ACC112 (cell line): Measurements from ENCODE around the gene PDIA4.
"Not testable (repeated sequence)": the region's sequence is repeated elsewhere in the genome, so short reads cannot be mapped to it uniquely, and the experiment has no call there.

Experiments used
- H2AFZ ChIP-seq: fragments of 200-600 bp; sonication (generic); one replicate; pipeline ENCODE4 v1.6.0; 2017; ENCODE audit warnings: antibody characterized with exemption, low read length; ENCODE audit not compliant: unreplicated experiment
- H3K27ac ChIP-seq: fragments of 200-600 bp; sonication (generic); 2 replicates; pipeline ENCODE4 v1.5.1; 2014; ENCODE audit warnings: low read depth, mild to moderate bottlenecking, antibody characterized with exemption, low read length, moderate library complexity
- H3K27me3 ChIP-seq: fragments of 200-600 bp; sonication (generic); 2 replicates; pipeline ENCODE4 v1.6.1; 2014; ENCODE audit warnings: mild to moderate bottlenecking, antibody characterized with exemption, low read length, moderate library complexity, mixed read lengths; ENCODE audit not compliant: insufficient read depth
- H3K36me3 ChIP-seq: fragments of 200-600 bp; sonication (generic); 2 replicates; pipeline ENCODE4 v1.6.1; 2016; ENCODE audit warnings: mild to moderate bottlenecking, antibody characterized with exemption, low read length, moderate library complexity, mixed read lengths; ENCODE audit not compliant: insufficient read depth
- H3K4me1 ChIP-seq: fragments of 200-600 bp; sonication (generic); one replicate; pipeline ENCODE4 v1.6.1; 2016; ENCODE audit warnings: low read length, mixed read lengths; ENCODE audit not compliant: insufficient read depth, unreplicated experiment, control insufficient read depth
- H3K4me3 ChIP-seq: fragments of 200-600 bp; sonication (generic); 2 replicates; pipeline ENCODE4 v1.5.1; 2014; ENCODE audit warnings: mild to moderate bottlenecking, low read depth, low read length
- H3K79me2 ChIP-seq: fragments of 200-600 bp; sonication (generic); one replicate; pipeline ENCODE4 v1.6.0; 2016; ENCODE audit warnings: low read length; ENCODE audit not compliant: control insufficient read depth, unreplicated experiment, insufficient read depth

Gene PDIA4

DNA sequence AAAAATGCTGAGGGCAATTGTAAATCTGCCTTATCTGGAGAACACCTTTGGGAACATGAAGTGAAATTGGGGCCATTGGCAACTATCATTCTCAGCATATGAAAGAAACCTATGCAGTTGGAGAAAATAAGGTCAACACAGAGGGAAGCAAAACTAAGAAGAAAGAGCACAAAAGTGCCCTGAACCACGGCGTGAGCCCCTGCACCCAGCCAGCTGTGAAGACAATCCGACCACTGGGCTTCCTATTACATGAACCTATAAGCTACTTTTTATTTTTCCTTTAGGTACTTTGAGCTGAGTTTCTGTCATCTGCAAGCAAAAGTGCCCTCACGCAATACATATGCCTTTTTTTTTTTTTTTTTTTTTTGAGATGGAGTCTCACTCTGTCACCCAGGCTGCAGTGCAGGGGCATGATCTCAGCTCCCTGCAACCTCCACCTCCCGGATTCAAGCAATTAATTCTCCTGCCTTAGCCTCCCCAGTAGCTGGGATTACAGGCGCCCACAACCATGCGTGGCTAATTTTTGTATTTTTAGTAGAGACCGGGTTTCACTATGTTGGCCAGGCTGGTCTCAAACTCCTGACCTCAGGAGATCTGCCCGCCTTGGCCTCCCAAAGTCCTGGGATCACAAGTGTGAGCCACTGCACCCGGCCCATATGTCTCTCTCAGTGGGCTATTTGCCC is 34.1 kb upstream of the PDIA4 start:
- H3K27ac ChIP-seq, H3K79me2 ChIP-seq, H2AFZ ChIP-seq, H3K4me1 ChIP-seq, H3K4me3 ChIP-seq, H3K27me3 ChIP-seq, H3K36me3 ChIP-seq: not testable (repeated sequence)

DNA sequence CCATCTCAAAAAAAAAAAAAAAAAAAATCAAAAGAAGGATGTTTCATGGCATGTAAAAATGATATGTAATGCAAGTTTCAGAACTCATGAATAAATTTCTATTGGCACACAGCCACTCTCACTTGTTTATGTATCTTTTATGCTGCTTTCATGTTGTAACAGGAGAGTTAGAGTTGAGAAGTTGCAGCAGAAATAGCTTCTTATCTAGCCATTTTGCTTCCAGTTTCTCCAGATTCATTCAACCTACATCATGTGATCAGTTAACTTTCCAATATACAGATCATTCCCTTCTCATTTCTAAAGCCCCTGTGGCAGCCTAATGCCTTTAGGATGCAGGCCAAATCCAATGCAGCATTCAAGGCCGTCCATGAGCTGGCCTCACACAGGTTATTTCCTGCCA is 31.9 kb upstream of the PDIA4 start:
- H3K4me1 ChIP-seq = no peaks in the 10 kb centered on the region
- no peaks in the 10 kb centered on the region for H3K27me3 ChIP-seq
- H3K36me3 ChIP-seq = no peaks in the 10 kb centered on the region
- no peak overlapping the region for H3K4me3 ChIP-seq
- H3K27ac ChIP-seq = no peak overlapping the region
- no peak overlapping the region for H2AFZ ChIP-seq
- H3K79me2 ChIP-seq = peaks cover 2% of the 10 kb centered on the region

DNA sequence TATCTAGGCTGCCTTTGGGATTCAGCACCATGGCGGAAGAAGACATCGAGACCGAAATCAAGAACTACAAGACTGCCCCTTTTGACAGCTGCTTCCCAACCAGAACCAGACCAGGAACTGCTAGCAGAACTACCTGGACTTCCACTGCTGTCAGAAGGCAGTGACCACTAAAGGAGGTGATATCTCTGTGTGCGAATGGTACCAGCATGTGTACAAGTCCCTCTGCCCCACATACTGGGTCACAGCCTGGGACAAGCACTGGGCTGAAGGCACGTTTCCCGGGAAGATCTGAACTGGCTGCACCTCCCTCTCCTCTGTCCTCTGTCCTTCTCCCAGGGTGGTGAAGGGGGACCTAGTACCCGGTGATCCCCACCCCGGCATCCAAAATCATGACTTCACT is 25.6 kb upstream of the PDIA4 start:
- no peaks in the 10 kb centered on the region for H3K79me2 ChIP-seq
- no peak overlapping the region for H2AFZ ChIP-seq
- no peaks in the 10 kb centered on the region for H3K4me1 ChIP-seq
- H3K27ac ChIP-seq = no peak overlapping the region
- no peaks in the 10 kb centered on the region for H3K36me3 ChIP-seq
- H3K4me3 ChIP-seq = no peak overlapping the region
- no peaks in the 10 kb centered on the region for H3K27me3 ChIP-seq

DNA sequence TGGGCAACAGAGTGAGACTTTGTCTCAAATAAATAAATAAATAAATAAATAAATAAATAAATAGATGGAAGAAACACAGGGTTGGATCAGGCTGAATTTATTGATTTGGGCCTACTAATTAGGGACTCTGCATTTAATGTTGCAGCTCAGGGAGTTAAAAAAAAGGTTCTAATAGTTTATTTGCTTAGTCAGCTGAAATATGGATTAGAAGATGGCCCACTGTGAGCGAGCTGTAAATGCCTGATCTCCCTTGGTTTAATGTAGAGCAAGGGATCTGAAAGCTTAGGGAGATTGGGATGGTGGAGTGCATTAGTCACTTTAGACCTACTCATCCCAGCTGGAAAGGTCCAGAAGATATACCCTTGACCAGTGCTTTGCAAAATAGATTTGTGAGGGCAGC is 25.1 kb upstream of the PDIA4 start:
- no peaks in the 10 kb centered on the region for H3K79me2 ChIP-seq
- H2AFZ ChIP-seq = no peak overlapping the region
- H3K36me3 ChIP-seq = no peaks in the 10 kb centered on the region
- no peaks in the 10 kb centered on the region for H3K4me1 ChIP-seq
- H3K27ac ChIP-seq = no peak overlapping the region
- no peak overlapping the region for H3K4me3 ChIP-seq
- no peaks in the 10 kb centered on the region for H3K27me3 ChIP-seq

DNA sequence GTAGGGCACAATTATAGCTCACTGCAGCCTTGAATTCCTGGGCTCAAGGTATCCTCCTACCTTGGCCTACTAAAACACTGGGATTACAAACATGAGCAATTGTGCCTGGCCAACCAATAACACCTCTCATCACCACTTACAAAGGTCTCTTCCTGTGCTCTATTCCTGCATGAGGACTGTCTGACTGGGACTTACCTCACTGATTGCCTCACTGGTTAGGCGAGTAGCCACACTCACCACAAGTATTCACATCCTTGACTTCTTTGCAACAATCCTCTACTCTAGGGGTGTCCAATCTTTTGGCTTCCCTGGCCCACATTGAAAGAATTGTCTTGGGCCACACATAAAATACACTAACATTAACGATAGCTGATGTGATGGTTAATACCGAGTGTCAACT is 22.6 kb upstream of the PDIA4 start:
- Histone ChIP-seq H3K27ac (no peak overlapping the region), H3K4me3 (no peak overlapping the region), H3K4me1 (no peaks in the 10 kb centered on the region), H3K36me3 (no peaks in the 10 kb centered on the region), H3K79me2 (no peaks in the 10 kb centered on the region), H2AFZ (no peak overlapping the region), H3K27me3 (no peaks in the 10 kb centered on the region)

DNA sequence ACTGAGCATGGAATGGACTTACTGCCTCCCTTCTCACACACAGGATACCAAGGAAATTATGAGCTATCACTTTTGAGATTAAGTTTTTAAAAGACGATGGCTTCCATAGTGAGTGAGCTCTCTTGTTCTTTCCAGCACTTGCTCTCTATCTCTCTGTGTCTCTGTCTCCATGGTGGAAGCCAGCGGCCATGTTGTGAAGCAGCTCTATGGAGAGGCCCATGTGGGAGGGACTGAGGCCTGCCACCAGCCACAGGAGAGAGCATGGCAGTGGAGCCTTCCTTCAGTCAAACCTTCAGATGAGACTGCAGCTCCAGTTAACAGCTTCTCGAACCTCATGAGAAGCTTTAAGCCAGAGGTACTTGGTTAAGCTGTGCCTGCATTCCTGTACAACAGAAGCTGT is 20.5 kb upstream of the PDIA4 start:
- no peak overlapping the region for H2AFZ ChIP-seq
- H3K36me3 ChIP-seq = no peaks in the 10 kb centered on the region
- peaks cover 5% of the 10 kb centered on the region for H3K4me1 ChIP-seq
- H3K27ac ChIP-seq = no peak overlapping the region
- no peaks in the 10 kb centered on the region for H3K27me3 ChIP-seq
- no peaks in the 10 kb centered on the region for H3K79me2 ChIP-seq
- no peak overlapping the region for H3K4me3 ChIP-seq

DNA sequence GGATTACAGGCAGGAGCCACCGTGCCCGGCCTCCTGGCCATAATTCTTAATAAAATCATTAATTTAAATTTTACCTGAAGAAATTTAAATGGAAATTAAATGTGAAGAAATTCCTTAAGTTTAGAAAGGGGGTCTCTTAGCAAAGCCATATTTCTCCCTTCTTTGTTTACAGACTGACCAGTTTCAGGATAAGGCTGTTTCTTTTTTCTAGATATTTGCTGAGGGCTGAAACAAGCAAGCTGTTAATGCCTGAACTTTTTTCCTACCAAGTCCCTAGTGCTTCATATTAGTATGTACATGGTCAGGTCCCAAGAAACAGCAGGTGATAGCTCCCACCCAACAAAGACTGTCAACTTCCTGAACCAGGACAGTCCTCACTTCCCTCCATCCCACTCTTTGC is 18.1 kb upstream of the PDIA4 start:
- Histone ChIP-seq H3K79me2 (no peaks in the 10 kb centered on the region), H3K36me3 (no peaks in the 10 kb centered on the region), H3K27me3 (no peaks in the 10 kb centered on the region), H3K27ac (no peak overlapping the region), H3K4me3 (no peak overlapping the region), H3K4me1 (peaks cover 5% of the 10 kb centered on the region), H2AFZ (no peak overlapping the region)

DNA sequence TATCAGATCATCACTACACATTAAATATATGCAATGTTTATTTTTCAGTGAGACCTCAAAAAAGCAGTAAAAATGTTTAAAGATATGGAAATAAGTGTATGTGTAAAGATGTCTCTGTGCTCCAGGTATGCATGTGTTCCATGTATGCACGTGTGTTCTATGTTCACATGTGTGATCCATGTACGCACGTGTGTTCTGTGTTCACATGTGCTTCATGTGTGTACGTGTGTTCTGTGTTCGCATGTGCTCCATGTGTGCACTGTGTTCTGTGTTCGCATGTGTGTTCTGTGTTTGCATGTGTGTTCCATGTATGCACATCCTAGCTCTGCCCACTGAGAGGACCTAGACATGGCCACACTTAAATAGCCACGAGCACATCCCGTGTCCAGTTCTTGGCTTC is 15.6 kb upstream of the PDIA4 start:
- Histone ChIP-seq H2AFZ (no peak overlapping the region), H3K79me2 (no peaks in the 10 kb centered on the region), H3K4me3 (no peak overlapping the region), H3K27me3 (no peaks in the 10 kb centered on the region), H3K27ac (no peak overlapping the region), H3K36me3 (no peaks in the 10 kb centered on the region), H3K4me1 (peaks cover 5% of the 10 kb centered on the region)

DNA sequence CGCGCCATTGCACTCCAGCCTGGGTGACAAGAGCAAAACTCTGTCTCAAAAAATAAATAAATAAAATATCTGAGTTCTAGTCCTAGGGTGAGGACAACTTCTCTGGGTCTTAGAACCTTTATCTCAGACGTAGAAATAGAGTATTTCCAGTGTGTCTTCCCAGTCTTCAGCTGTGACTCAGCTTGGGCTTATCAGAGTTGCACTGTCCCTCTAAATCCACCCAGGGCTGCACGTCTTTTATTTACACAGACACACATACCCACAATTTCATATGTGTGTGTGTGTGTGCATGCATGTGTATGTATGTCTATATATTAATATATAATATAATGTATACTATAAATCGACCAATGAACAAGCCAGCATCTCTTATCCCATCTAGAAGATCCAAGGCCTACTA is 13.0 kb upstream of the PDIA4 start:
- peaks cover 5% of the 10 kb centered on the region for H3K4me1 ChIP-seq
- H3K79me2 ChIP-seq = no peaks in the 10 kb centered on the region
- H2AFZ ChIP-seq = no peak overlapping the region
- H3K27ac ChIP-seq = no peak overlapping the region
- H3K36me3 ChIP-seq = no peaks in the 10 kb centered on the region
- H3K27me3 ChIP-seq = no peaks in the 10 kb centered on the region
- H3K4me3 ChIP-seq = no peak overlapping the region

DNA sequence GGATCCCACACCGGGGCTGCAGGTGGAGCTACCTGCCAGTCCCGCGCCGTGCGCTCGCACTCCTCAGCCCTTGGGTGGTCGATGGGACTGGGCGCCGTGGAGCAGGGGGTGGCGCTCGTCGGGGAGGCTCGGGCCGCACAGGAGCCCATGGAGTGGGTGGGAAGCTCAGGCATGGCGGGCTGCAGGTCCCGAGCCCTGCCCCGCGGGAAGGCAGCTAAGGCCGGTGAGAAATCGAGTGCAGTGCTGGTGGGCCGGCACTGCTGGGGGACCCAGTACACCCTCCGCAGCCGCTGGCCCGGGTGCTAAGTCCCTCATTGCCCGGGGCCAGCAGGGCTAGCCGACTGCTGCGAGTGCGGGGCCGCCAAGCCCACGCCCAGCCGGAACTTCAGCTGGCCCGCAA is 10.3 kb upstream of the PDIA4 start:
- not testable (repeated sequence) for H3K4me3 ChIP-seq, H3K79me2 ChIP-seq, H3K27ac ChIP-seq, H2AFZ ChIP-seq, H3K27me3 ChIP-seq, H3K4me1 ChIP-seq, H3K36me3 ChIP-seq

DNA sequence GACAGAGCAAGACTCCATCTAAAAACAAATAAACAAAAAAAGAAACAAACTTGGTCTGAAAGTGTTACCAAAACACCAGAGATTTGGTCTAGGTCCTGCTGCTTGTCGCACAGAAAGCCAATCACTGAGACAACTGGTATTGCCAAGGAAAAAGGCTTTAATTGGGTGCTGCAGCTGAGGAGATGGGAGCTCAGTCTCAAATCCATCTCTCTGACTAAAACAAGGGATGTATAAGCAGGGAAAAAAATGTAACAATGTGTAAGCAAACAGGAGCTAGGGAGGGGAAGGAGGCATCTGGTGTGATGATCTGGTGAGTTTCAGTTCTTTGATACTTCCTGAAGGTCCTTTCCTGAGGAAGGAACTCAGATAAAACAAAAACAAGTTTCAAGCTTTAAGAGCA is 8.4 kb upstream of the PDIA4 start:
- no peak overlapping the region for H3K4me3 ChIP-seq
- no peaks in the 10 kb centered on the region for H3K27me3 ChIP-seq
- no peaks in the 10 kb centered on the region for H3K36me3 ChIP-seq
- H3K79me2 ChIP-seq = no peaks in the 10 kb centered on the region
- H2AFZ ChIP-seq = no peak overlapping the region
- H3K4me1 ChIP-seq = no peaks in the 10 kb centered on the region
- no peak overlapping the region for H3K27ac ChIP-seq
